SK-N-SH treated with all-trans-retinoic acid at 6 μM for 48 hours (cell line): ENCODE measurements around the gene ADARB2.

Source experiments
- ATAC-seq: fragments of 200-7000 bp; cut with Tn5 transposase; 3 replicates; pipeline ENCODE4 v1.9.1; 2020; ENCODE audit warnings: mild to moderate bottlenecking, moderate library complexity
- ARNTL ChIP-seq: fragments of 450-650 bp; formaldehyde crosslinking; IDR thresholded peaks from 2 replicates; pipeline ENCODE4 v1.5.0; 2020; ENCODE audit warnings: low read depth, mild to moderate bottlenecking, moderate library complexity, borderline replicate concordance
- BACH2 ChIP-seq: fragments of 250-450 bp; sonication (Bioruptor Pico); IDR thresholded peaks from 2 replicates; pipeline ENCODE4 v1.9.0; 2021; ENCODE audit warnings: mild to moderate bottlenecking, borderline replicate concordance
- CREB5 ChIP-seq: fragments of 250-450 bp; sonication (Bioruptor Pico); IDR thresholded peaks from 2 replicates; pipeline ENCODE4 v1.5.1; 2020; ENCODE audit warnings: low read depth, mild to moderate bottlenecking, moderate library complexity
- CSDC2 ChIP-seq: fragments of 250-450 bp; sonication (Bioruptor Pico); IDR thresholded peaks from 2 replicates; pipeline ENCODE4 v1.5.0; 2020; ENCODE audit warnings: mild to moderate bottlenecking, moderate library complexity
- ESRRG ChIP-seq: fragments of 250-450 bp; sonication (Bioruptor Pico); IDR thresholded peaks from 2 replicates; pipeline ENCODE4 v1.6.1; 2021; ENCODE audit warnings: mild to moderate bottlenecking
- GLIS3 ChIP-seq: fragments of 250-450 bp; sonication (Bioruptor Pico); IDR thresholded peaks from 2 replicates; pipeline ENCODE4 v1.5.0; 2020; ENCODE audit warnings: mild to moderate bottlenecking, moderate library complexity
- ISL1 ChIP-seq: fragments of 250-450 bp; sonication (Bioruptor Pico); IDR thresholded peaks from 2 replicates; pipeline ENCODE4 v2.1.2; 2022; ENCODE audit warnings: mild to moderate bottlenecking, moderate library complexity
- OSR1 ChIP-seq: fragments of 250-450 bp; sonication (Bioruptor Pico); IDR thresholded peaks from 2 replicates; pipeline ENCODE4 v1.8.0; 2022; ENCODE audit warnings: moderate library complexity, mild to moderate bottlenecking, inconsistent platforms
- PPARA ChIP-seq: fragments of 250-450 bp; sonication (Bioruptor Pico); IDR thresholded peaks from 2 replicates; pipeline ENCODE4 v1.5.0; 2020; ENCODE audit warnings: mild to moderate bottlenecking, borderline replicate concordance
- RARB ChIP-seq: fragments of 250-450 bp; sonication (Bioruptor Pico); IDR thresholded peaks from 2 replicates; pipeline ENCODE4 v1.8.0; 2021; ENCODE audit warnings: mild to moderate bottlenecking, moderate library complexity
- SNAI2 ChIP-seq: fragments of 250-450 bp; sonication (Bioruptor Pico); IDR thresholded peaks from 2 replicates; pipeline ENCODE4 v1.5.0; 2020; ENCODE audit warnings: mild to moderate bottlenecking, moderate library complexity
- TOX ChIP-seq: fragments of 250-450 bp; sonication (Bioruptor Pico); IDR thresholded peaks from 2 replicates; pipeline ENCODE4 v1.8.0; 2021; ENCODE audit warnings: mild to moderate bottlenecking, moderate library complexity, borderline replicate concordance
- ZC3H10 ChIP-seq: fragments of 250-450 bp; sonication (Bioruptor Pico); IDR thresholded peaks from 2 replicates; pipeline ENCODE4 v1.5.1; 2021; ENCODE audit warnings: mild to moderate bottlenecking, moderate library complexity
- ZFP3 ChIP-seq: fragments of 250-450 bp; sonication (Bioruptor Pico); IDR thresholded peaks from 2 replicates; pipeline ENCODE4 v1.5.0; 2020; ENCODE audit warnings: mild to moderate bottlenecking, moderate library complexity
- ZFP30 ChIP-seq: fragments of 450-650 bp; formaldehyde crosslinking; IDR thresholded peaks from 2 replicates; pipeline ENCODE4 v1.5.0; 2022; ENCODE audit warnings: mild to moderate bottlenecking, moderate library complexity
- ZNF565 ChIP-seq: fragments of 450-650 bp; formaldehyde crosslinking; conservative IDR thresholded peaks from 2 replicates; pipeline ENCODE4 v1.5.0; 2020; ENCODE audit warnings: low read depth, mild to moderate bottlenecking, moderate library complexity
- ZNF70 ChIP-seq: fragments of 450-650 bp; formaldehyde crosslinking; IDR thresholded peaks from 2 replicates; pipeline ENCODE4 v1.5.0; 2020; ENCODE audit warnings: mild to moderate bottlenecking, moderate library complexity
- ZNF8 ChIP-seq: fragments of 450-650 bp; formaldehyde crosslinking; IDR thresholded peaks from 2 replicates; pipeline ENCODE4 v1.5.0; 2020; ENCODE audit warnings: mild to moderate bottlenecking, moderate library complexity
- TF ChIP-seq, protein P1 (sequence below): fragments of 250-450 bp; sonication (Bioruptor Pico); IDR thresholded peaks from 2 replicates; pipeline ENCODE4 v1.5.0; 2020; ENCODE audit warnings: mild to moderate bottlenecking, moderate library complexity
- TF ChIP-seq, protein P2 (sequence below): fragments of 250-450 bp; sonication (Bioruptor Pico); IDR thresholded peaks from 2 replicates; pipeline ENCODE4 v1.8.0; 2021; ENCODE audit warnings: low read depth, mild to moderate bottlenecking, moderate library complexity, borderline replicate concordance
- TF ChIP-seq, protein P3 (sequence below): fragments of 250-450 bp; sonication (Bioruptor Pico); IDR thresholded peaks from 2 replicates; pipeline ENCODE4 v1.5.1; 2021; ENCODE audit warnings: mild to moderate bottlenecking, moderate library complexity
- TF ChIP-seq, protein P4 (sequence below): fragments of 250-450 bp; sonication (Bioruptor Pico); IDR thresholded peaks from 2 replicates; pipeline ENCODE4 v1.8.0; 2020; ENCODE audit warnings: mild to moderate bottlenecking, moderate library complexity, borderline replicate concordance

Gene ADARB2

GRCh38 chr10:1310271-1310789 lies 427.0 kb downstream of the ADARB2 start:
- no peak for TF ChIP-seq ARNTL (CRISPR knock-in tag)
- TF ChIP-seq ZNF70, result no peak
- TF ChIP-seq ESRRG (CRISPR knock-in tag), result no peak
- no peak for TF ChIP-seq CREB5 (CRISPR knock-in tag)
- no peak for TF ChIP-seq TOX
- TF ChIP-seq, protein P1, sequence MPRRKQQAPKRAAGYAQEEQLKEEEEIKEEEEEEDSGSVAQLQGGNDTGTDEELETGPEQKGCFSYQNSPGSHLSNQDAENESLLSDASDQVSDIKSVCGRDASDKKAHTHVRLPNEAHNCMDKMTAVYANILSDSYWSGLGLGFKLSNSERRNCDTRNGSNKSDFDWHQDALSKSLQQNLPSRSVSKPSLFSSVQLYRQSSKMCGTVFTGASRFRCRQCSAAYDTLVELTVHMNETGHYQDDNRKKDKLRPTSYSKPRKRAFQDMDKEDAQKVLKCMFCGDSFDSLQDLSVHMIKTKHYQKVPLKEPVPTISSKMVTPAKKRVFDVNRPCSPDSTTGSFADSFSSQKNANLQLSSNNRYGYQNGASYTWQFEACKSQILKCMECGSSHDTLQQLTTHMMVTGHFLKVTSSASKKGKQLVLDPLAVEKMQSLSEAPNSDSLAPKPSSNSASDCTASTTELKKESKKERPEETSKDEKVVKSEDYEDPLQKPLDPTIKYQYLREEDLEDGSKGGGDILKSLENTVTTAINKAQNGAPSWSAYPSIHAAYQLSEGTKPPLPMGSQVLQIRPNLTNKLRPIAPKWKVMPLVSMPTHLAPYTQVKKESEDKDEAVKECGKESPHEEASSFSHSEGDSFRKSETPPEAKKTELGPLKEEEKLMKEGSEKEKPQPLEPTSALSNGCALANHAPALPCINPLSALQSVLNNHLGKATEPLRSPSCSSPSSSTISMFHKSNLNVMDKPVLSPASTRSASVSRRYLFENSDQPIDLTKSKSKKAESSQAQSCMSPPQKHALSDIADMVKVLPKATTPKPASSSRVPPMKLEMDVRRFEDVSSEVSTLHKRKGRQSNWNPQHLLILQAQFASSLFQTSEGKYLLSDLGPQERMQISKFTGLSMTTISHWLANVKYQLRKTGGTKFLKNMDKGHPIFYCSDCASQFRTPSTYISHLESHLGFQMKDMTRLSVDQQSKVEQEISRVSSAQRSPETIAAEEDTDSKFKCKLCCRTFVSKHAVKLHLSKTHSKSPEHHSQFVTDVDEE (CRISPR knock-in tag), result no peak
- TF ChIP-seq ZC3H10, result no peak
- TF ChIP-seq, protein P2, sequence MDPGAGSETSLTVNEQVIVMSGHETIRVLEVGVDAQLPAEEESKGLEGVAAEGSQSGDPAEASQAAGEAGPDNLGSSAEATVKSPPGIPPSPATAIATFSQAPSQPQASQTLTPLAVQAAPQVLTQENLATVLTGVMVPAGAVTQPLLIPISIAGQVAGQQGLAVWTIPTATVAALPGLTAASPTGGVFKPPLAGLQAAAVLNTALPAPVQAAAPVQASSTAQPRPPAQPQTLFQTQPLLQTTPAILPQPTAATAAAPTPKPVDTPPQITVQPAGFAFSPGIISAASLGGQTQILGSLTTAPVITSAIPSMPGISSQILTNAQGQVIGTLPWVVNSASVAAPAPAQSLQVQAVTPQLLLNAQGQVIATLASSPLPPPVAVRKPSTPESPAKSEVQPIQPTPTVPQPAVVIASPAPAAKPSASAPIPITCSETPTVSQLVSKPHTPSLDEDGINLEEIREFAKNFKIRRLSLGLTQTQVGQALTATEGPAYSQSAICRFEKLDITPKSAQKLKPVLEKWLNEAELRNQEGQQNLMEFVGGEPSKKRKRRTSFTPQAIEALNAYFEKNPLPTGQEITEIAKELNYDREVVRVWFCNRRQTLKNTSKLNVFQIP (CRISPR knock-in tag), result no peak
- ATAC-seq, result no peak

DNA sequence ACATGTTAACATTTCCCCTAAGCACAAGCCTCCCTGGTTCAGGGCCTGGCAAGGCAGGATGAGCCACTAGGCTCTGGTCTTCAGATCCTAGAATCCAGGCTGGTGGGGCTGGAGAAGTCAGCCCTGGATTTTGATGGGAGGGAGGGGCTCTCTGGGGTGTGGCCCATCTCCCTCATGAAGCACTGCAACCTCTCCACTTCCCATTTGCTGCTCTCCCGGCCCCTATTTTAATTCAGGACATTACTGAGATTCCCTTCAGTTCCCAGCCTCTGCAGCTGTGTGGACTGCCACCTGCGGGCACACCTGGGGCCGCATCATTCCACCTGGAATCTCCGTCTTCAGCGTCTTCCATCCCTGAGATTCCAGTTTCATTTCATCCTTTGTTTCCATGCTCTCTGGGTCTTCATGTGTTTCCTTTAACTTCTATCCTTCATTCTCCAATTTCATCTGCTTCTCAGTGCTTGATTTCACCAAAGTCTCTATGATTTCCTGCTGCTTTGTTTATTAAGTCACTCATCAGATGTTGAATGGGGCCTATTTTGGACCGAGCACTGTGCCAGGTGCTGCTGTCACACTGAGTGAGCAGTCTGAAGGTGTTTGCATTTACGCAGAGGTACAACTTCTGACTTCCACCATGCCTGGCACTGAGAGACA lies 427.6 kb downstream of the ADARB2 start:
- TF ChIP-seq ZNF70 (no peak), PPARA (CRISPR knock-in tag) (no peak), ZNF565 (CRISPR knock-in tag) (no peak), ZFP30 (CRISPR knock-in tag) (no peak), ISL1 (CRISPR knock-in tag) (no peak), ZC3H10 (no peak), GLIS3 (CRISPR knock-in tag) (no peak), TOX (no peak), BACH2 (CRISPR knock-in tag) (no peak), RARB (CRISPR knock-in tag) (no peak), ESRRG (CRISPR knock-in tag) (no peak), CREB5 (CRISPR knock-in tag) (no peak), ZFP3 (CRISPR knock-in tag) (no peak), CSDC2 (CRISPR knock-in tag) (no peak), SNAI2 (CRISPR knock-in tag) (no peak)
- TF ChIP-seq, protein P3, sequence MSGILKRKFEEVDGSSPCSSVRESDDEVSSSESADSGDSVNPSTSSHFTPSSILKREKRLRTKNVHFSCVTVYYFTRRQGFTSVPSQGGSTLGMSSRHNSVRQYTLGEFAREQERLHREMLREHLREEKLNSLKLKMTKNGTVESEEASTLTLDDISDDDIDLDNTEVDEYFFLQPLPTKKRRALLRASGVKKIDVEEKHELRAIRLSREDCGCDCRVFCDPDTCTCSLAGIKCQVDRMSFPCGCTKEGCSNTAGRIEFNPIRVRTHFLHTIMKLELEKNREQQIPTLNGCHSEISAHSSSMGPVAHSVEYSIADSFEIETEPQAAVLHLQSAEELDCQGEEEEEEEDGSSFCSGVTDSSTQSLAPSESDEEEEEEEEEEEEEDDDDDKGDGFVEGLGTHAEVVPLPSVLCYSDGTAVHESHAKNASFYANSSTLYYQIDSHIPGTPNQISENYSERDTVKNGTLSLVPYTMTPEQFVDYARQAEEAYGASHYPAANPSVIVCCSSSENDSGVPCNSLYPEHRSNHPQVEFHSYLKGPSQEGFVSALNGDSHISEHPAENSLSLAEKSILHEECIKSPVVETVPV (CRISPR knock-in tag), result no peak
- ATAC-seq, result no peak

DNA sequence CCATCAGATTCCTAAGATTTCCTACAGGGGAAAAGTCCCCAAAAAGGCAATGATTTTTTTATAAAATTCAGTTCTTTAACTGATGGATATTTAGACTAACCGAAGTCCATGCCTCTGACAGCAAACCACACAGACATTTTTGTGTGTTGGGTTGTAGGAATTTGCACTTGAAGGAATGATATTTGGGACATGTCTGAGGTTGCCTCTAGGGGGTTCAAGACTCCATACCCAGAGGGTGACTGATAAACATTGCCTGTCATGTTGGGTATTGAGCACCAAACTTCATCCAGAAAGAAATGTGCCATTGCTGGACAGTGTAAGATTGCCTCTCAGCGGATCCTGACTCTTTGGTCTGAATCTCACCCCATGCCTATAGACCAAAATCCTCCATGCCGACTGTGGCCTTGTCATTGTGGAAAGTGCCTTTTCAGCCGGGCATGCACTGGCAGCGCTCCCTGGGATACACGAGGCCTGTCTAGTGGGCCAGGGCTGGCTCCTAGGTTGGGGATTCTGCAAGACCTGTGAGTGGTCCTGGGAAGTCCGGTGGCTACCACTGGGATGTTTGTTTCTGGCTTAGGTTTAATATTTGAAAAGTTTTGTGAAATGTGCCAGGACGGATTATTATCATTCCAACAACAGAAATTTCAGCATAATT lies 428.2 kb downstream of the ADARB2 start:
- ATAC-seq, result no peak
- TF ChIP-seq SNAI2 (CRISPR knock-in tag), result no peak
- no peak for TF ChIP-seq CREB5 (CRISPR knock-in tag)
- TF ChIP-seq ZNF565 (CRISPR knock-in tag), result no peak
- TF ChIP-seq PPARA (CRISPR knock-in tag), result no peak
- TF ChIP-seq, protein P2 (CRISPR knock-in tag), result no peak
- TF ChIP-seq ZNF8, result no peak
- no peak for TF ChIP-seq ZC3H10
- no peak for TF ChIP-seq ZFP3 (CRISPR knock-in tag)
- TF ChIP-seq, protein P4, sequence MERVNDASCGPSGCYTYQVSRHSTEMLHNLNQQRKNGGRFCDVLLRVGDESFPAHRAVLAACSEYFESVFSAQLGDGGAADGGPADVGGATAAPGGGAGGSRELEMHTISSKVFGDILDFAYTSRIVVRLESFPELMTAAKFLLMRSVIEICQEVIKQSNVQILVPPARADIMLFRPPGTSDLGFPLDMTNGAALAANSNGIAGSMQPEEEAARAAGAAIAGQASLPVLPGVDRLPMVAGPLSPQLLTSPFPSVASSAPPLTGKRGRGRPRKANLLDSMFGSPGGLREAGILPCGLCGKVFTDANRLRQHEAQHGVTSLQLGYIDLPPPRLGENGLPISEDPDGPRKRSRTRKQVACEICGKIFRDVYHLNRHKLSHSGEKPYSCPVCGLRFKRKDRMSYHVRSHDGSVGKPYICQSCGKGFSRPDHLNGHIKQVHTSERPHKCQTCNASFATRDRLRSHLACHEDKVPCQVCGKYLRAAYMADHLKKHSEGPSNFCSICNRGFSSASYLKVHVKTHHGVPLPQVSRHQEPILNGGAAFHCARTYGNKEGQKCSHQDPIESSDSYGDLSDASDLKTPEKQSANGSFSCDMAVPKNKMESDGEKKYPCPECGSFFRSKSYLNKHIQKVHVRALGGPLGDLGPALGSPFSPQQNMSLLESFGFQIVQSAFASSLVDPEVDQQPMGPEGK, result no peak
- TF ChIP-seq OSR1, result no peak
